Mesothelial cell of epicardium (in vitro differentiated cells): ENCODE results near the gene HDAC9. TPM values are rescaled to one million over a fixed set of nuclear protein-coding genes. Genes with fewer than 3 reads are reported as not detected.

Experiments used
- DNase-seq, 2 experiments: peaks; one replicate each; pipeline ENCODE4 v3.0.0; 2021; ENCODE audit warnings: low spot score in 2 of 2; ENCODE audit not compliant: unreplicated experiment in 2 of 2
- H3K27ac Mint-ChIP-seq: 2 replicates; pipeline ENCODE4 v1.8.0; 2021; ENCODE audit warnings: mixed read lengths
- H3K27me3 Mint-ChIP-seq: 2 replicates; pipeline ENCODE4 v1.8.0; 2021; ENCODE audit warnings: low read depth, mixed read lengths
- H3K36me3 Mint-ChIP-seq: 2 replicates; pipeline ENCODE4 v1.8.0; 2021; ENCODE audit warnings: mixed read lengths
- H3K4me1 Mint-ChIP-seq: 2 replicates; pipeline ENCODE4 v1.8.0; 2021; ENCODE audit warnings: mixed read lengths
- H3K4me3 Mint-ChIP-seq: 2 replicates; pipeline ENCODE4 v1.8.0; 2021; ENCODE audit warnings: mild to moderate bottlenecking, moderate library complexity, mixed read lengths
- H3K9me3 Mint-ChIP-seq: 2 replicates; pipeline ENCODE4 v1.8.0; 2021; ENCODE audit warnings: mixed read lengths
- CTCF ChIP-seq: fragments of 200-600 bp; sonication (generic); IDR thresholded peaks from one replicate; pipeline ENCODE4 v1.5.0; 2021; ENCODE audit warnings: antibody characterized with exemption; ENCODE audit not compliant: unreplicated experiment
- total RNA-seq: library from RNA; stranded (reverse); gene quantifications from 3 replicates; pipeline ENCODE4 v1.2.1, GENCODE V29; 2021

HDAC9 gene
- total RNA-seq, 1 donor from 2014 or later: 37.4 TPM

- Mint-ChIP-seq H3K36me3 (no peaks in the 10 kb centered on the region), H3K4me3 (no peak overlapping the region), H3K27me3 (no peaks in the 10 kb centered on the region), H3K4me1 (peaks cover 12% of the 10 kb centered on the region), H3K9me3 (no peaks in the 10 kb centered on the region), H3K27ac (no peak overlapping the region)
- DNase-seq: no peak
- no peak for TF ChIP-seq CTCF
These were observed 30.9 kb downstream of the HDAC9 start for GRCh38 chr7:18526368-18526878.

- Mint-ChIP-seq H3K4me3 (no peak overlapping the region), H3K27me3 (no peaks in the 10 kb centered on the region), H3K27ac (no peak overlapping the region), H3K36me3 (no peaks in the 10 kb centered on the region), H3K4me1 (peaks cover 5% of the 10 kb centered on the region), H3K9me3 (no peaks in the 10 kb centered on the region)
- DNase-seq: no peak
- no peak for TF ChIP-seq CTCF
These were observed 33.7 kb downstream of the HDAC9 start for GRCh38 chr7:18529239-18529638.

- no peaks in the 10 kb centered on the region for H3K36me3 Mint-ChIP-seq
These were observed 35.0 kb downstream of the HDAC9 start for GRCh38 chr7:18530224-18531179.

GRCh38 chr7:18531539-18531938 is 36.0 kb downstream of the HDAC9 start:
- Mint-ChIP-seq H3K9me3 (no peaks in the 10 kb centered on the region), H3K36me3 (no peaks in the 10 kb centered on the region), H3K4me1 (peaks cover 6% of the 10 kb centered on the region), H3K27me3 (no peaks in the 10 kb centered on the region), H3K4me3 (no peak overlapping the region), H3K27ac (peak overlapping the region; percentile 61)
- TF ChIP-seq CTCF: no peak
- no peak for DNase-seq

More at GRCh38 chr7:18530224-18531179, 35.0 kb downstream of the HDAC9 start:
- H3K27me3 Mint-ChIP-seq: no peaks in the 10 kb centered on the region
- no peak overlapping the region for H3K27ac Mint-ChIP-seq
- no peak for DNase-seq
- TF ChIP-seq CTCF: no peak
- no peaks in the 10 kb centered on the region for H3K9me3 Mint-ChIP-seq
- H3K4me3 Mint-ChIP-seq: no peak overlapping the region
- peaks cover 7% of the 10 kb centered on the region for H3K4me1 Mint-ChIP-seq

GRCh38 chr7:18532813-18533212 is 37.3 kb downstream of the HDAC9 start:
- DNase-seq: no peak
- H3K27ac Mint-ChIP-seq: no peak overlapping the region
- H3K27me3 Mint-ChIP-seq: no peaks in the 10 kb centered on the region
- TF ChIP-seq CTCF: no peak
- peaks cover 4% of the 10 kb centered on the region for H3K4me1 Mint-ChIP-seq
- H3K4me3 Mint-ChIP-seq: no peak overlapping the region
- no peaks in the 10 kb centered on the region for H3K36me3 Mint-ChIP-seq
- no peaks in the 10 kb centered on the region for H3K9me3 Mint-ChIP-seq
